ENCODE measurements around the gene SGPP1. TPM values are rescaled to one million over a fixed set of nuclear protein-coding genes. Genes with fewer than 3 reads are reported as not detected.
"Not testable (repeated sequence)": the region's sequence is repeated elsewhere in the genome, so short reads cannot be mapped to it uniquely, and the experiment has no call there.

SGPP1 gene
- total RNA-seq, 1 donor from 2014 or later = 17.4 TPM

- DNase-seq (ENCODE audit: low read depth) = no peak
Measured at GRCh38 chr14:63676615-63677014, 51.2 kb downstream of the SGPP1 start.

- DNase-seq (ENCODE audit: low read depth) = no peak
Measured at GRCh38 chr14:63673886-63674497, 53.9 kb downstream of the SGPP1 start.

- DNase-seq (ENCODE audit: low read depth) = no peak
Measured at GRCh38 chr14:63673255-63673654, 54.6 kb downstream of the SGPP1 start.

GRCh38 chr14:63672417-63673180, 55.3 kb downstream of the SGPP1 start:
- no peak for DNase-seq (ENCODE audit: low read depth)

GRCh38 chr14:63671987-63672386, 55.9 kb downstream of the SGPP1 start:
- DNase-seq (ENCODE audit: low read depth) = no peak

GRCh38 chr14:63670692-63671091, 57.2 kb downstream of the SGPP1 start:
- DNase-seq (ENCODE audit: low read depth) = no peak

- no peak for DNase-seq (ENCODE audit: low read depth)
Measured at GRCh38 chr14:63666335-63666734, 61.5 kb downstream of the SGPP1 start.

- DNase-seq (ENCODE audit: low read depth) = no peak
Measured at GRCh38 chr14:63663428-63664341, 64.2 kb downstream of the SGPP1 start.

GRCh38 chr14:63662776-63663175, 65.1 kb downstream of the SGPP1 start:
- DNase-seq (ENCODE audit: low read depth) = no peak

- DNase-seq (ENCODE audit: low read depth) = not testable (repeated sequence)
Measured at GRCh38 chr14:63661881-63662280, 66.0 kb downstream of the SGPP1 start.

GRCh38 chr14:63659726-63660125, 68.1 kb downstream of the SGPP1 start:
- DNase-seq (ENCODE audit: low read depth) = no peak

GRCh38 chr14:63656194-63656593, 71.7 kb downstream of the SGPP1 start:
- no peak for DNase-seq (ENCODE audit: low read depth)

- no peak for DNase-seq (ENCODE audit: low read depth)
Measured at GRCh38 chr14:63654936-63655335, 72.9 kb downstream of the SGPP1 start.

GRCh38 chr14:63654346-63654745, 73.5 kb downstream of the SGPP1 start:
- DNase-seq (ENCODE audit: low read depth) = no peak

- DNase-seq (ENCODE audit: low read depth) = no peak
Measured at GRCh38 chr14:63652406-63652805, 75.5 kb downstream of the SGPP1 start.

- DNase-seq (ENCODE audit: low read depth) = no peak
Measured at GRCh38 chr14:63650256-63650952, 77.5 kb downstream of the SGPP1 start.

GRCh38 chr14:63647696-63648410, 80.0 kb downstream of the SGPP1 start:
- no peak for DNase-seq (ENCODE audit: low read depth)

- DNase-seq (ENCODE audit: low read depth) = no peak
Measured at GRCh38 chr14:63644741-63645140, 83.1 kb downstream of the SGPP1 start.

- DNase-seq (ENCODE audit: low read depth) = no peak
Measured at GRCh38 chr14:63642656-63643382, 85.0 kb downstream of the SGPP1 start.

GRCh38 chr14:63642229-63642611, 85.6 kb downstream of the SGPP1 start:
- DNase-seq (ENCODE audit: low read depth) = peak; percentile 98
